ENCODE results near the gene RAI2. TPM values are rescaled to one million over a fixed set of nuclear protein-coding genes. Genes with fewer than 3 reads are reported as not detected.

Gene RAI2
- total RNA-seq, 4 donors from 2014 or later, result 24.4 to 35.3 (median 29.5) TPM

DNA sequence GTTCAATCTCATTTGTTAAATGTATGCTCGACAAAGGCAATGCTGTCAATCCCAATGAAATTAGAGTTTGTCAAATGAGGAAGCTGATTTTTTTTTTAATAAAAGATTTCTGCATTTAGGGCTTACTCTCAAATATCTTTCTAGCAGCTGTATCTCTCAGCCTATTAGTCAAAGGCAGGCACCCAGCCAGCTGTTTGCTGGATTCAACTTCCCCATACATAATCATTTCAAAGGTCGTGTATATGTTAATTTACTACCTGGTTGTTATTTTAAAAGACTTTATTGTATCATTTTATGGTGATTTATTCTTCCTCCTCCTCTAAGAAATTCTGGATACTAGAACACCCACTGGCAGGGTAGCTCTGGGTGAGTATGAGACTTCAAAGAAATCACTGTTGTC is 27.1 kb downstream of the RAI2 start:
- H3K27ac ChIP-seq (replicated peaks in 1 of 4), result no peak overlapping the region
- no peaks in the 10 kb centered on the region for H3K36me3 ChIP-seq

GRCh38 chrX:17831255-17831654 is 29.8 kb downstream of the RAI2 start:
- Histone ChIP-seq H3K4me1 (peaks cover 8 to 33% (median 20%) of the 10 kb centered on the region in 4 donors), H3K36me3 (no peaks in the 10 kb centered on the region), H3K4me3 (no peak overlapping the region), H3K27me3 (peaks cover 0 to 5% (median 0%) of the 10 kb centered on the region in 4 donors), H3K9me3 (no peaks in the 10 kb centered on the region), H3K27ac (replicated peaks in 1 of 4) (peak overlapping the region in 3 of 4 donors; percentile 50 to 71 (median 60))
- 66% methylated on average over 3 of the region's 3 CpGs for WGBS
- DNase-seq (ENCODE audit: extremely low spot score), result no peak
- TF ChIP-seq EP300 (IDR thresholded peaks at IDR 0.05) (no peak), POLR2A (IDR thresholded peaks at IDR 0.05; ENCODE audit: low read depth) (no peak), POLR2AphosphoS5 (IDR thresholded peaks at IDR 0.05) (no peak), CTCF (IDR thresholded peaks at IDR 0.05) (no peak)
- intact Hi-C loops (cut with DNase I), result no loop called here

More for the DNA sequence above, 27.1 kb downstream of the RAI2 start:
- no peak for DNase-seq (ENCODE audit: extremely low spot score)
- Histone ChIP-seq H3K27me3 (no peaks in the 10 kb centered on the region), H3K9me3 (no peaks in the 10 kb centered on the region), H3K4me1 (peaks cover 8 to 32% (median 22%) of the 10 kb centered on the region in 4 donors), H3K4me3 (no peak overlapping the region)
- TF ChIP-seq CTCF (IDR thresholded peaks at IDR 0.05) (no peak), POLR2AphosphoS5 (IDR thresholded peaks at IDR 0.05) (no peak), POLR2A (IDR thresholded peaks at IDR 0.05; ENCODE audit: low read depth) (no peak), EP300 (IDR thresholded peaks at IDR 0.05) (no peak)
- intact Hi-C loops (cut with DNase I), result no loop called here
- WGBS, result 41% methylated on average over 2 of the region's 2 CpGs

GRCh38 chrX:17830211-17830610 is 30.9 kb downstream of the RAI2 start:
- H3K27ac ChIP-seq (replicated peaks in 1 of 4), result peak overlapping the region; percentile 38 to 71 (median 55)
- intact Hi-C loops (cut with DNase I), result no loop called here
- WGBS, result 14% methylated on average over 1 of the region's 1 CpG
- no peak overlapping the region for H3K4me3 ChIP-seq
- H3K9me3 ChIP-seq, result no peaks in the 10 kb centered on the region
- H3K4me1 ChIP-seq, result peaks cover 8 to 33% (median 20%) of the 10 kb centered on the region in 4 donors
- no peak for DNase-seq (ENCODE audit: extremely low spot score)
- peaks cover 0 to 5% (median 0%) of the 10 kb centered on the region in 4 donors for H3K27me3 ChIP-seq
- TF ChIP-seq POLR2AphosphoS5 (IDR thresholded peaks at IDR 0.05) (no peak), EP300 (IDR thresholded peaks at IDR 0.05) (no peak), CTCF (IDR thresholded peaks at IDR 0.05) (no peak), POLR2A (IDR thresholded peaks at IDR 0.05; ENCODE audit: low read depth) (no peak)
- H3K36me3 ChIP-seq, result no peaks in the 10 kb centered on the region

DNA sequence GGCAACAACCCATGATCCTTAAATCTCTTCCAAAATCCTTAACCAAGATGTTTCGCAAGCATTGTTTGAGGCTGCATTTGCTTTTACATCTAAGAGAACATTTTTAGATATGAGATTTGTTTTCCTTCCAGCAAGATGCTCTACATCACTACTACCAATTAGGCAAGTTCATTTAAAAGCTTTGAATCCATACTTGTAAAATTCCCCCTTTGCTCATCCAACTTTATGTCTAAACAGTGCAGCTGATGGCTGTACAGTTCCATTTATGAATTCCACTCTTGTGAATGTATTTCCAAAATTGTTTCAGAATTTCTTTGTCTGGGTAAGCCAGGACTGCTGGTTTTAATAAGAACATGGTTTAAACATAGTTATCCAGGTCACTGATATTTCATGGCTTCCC is 31.5 kb downstream of the RAI2 start:
- TF ChIP-seq CTCF (IDR thresholded peaks at IDR 0.05), result no peak
- TF ChIP-seq POLR2AphosphoS5 (IDR thresholded peaks at IDR 0.05), result no peak
- TF ChIP-seq POLR2A (IDR thresholded peaks at IDR 0.05; ENCODE audit: low read depth), result no peak
- no peak for TF ChIP-seq EP300 (IDR thresholded peaks at IDR 0.05)
- H3K27ac ChIP-seq (replicated peaks in 1 of 4), result peak overlapping the region; percentile 38 to 71 (median 55)
- intact Hi-C loops (cut with DNase I), result no loop called here

DNA sequence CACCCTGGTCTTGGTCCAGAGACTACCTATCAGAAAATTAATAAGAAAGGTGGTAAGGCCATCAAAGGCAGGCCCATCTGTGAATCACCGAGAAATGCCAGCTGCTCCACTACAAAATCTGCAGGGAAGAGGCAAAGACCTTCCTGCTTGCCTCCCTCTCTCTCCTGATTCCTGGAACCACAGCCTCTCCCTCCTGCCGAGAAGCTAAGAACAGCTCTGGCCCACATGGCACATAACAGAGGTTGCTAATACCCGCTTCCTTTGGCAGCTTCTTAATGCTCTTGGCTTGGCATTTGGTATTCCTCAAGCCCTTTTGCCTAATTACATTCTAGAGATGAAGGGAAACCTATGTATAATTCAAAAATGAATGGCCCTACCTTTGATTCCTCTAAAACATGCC is 32.9 kb downstream of the RAI2 start:
- H3K27me3 ChIP-seq, result peaks cover 0 to 5% (median 0%) of the 10 kb centered on the region in 4 donors
- no peak for DNase-seq (ENCODE audit: extremely low spot score)
- no peaks in the 10 kb centered on the region for H3K36me3 ChIP-seq
- no peaks in the 10 kb centered on the region for H3K9me3 ChIP-seq
- H3K4me1 ChIP-seq, result peaks cover 8 to 33% (median 20%) of the 10 kb centered on the region in 4 donors
- WGBS, result 67% methylated on average over 3 of the region's 3 CpGs
- intact Hi-C loops (cut with DNase I), result no loop called here
- no peak overlapping the region for H3K4me3 ChIP-seq
- no peak overlapping the region for H3K27ac ChIP-seq (replicated peaks in 1 of 4)
- TF ChIP-seq POLR2A (IDR thresholded peaks at IDR 0.05; ENCODE audit: low read depth), result no peak
- TF ChIP-seq POLR2AphosphoS5 (IDR thresholded peaks at IDR 0.05), result no peak
- no peak for TF ChIP-seq EP300 (IDR thresholded peaks at IDR 0.05)
- TF ChIP-seq CTCF (IDR thresholded peaks at IDR 0.05), result no peak

More for the DNA sequence above, 31.5 kb downstream of the RAI2 start:
- no peaks in the 10 kb centered on the region for H3K36me3 ChIP-seq
- peaks cover 8 to 33% (median 20%) of the 10 kb centered on the region in 4 donors for H3K4me1 ChIP-seq
- H3K4me3 ChIP-seq, result no peak overlapping the region
- WGBS, result 83% methylated on average over 1 of the region's 1 CpG
- DNase-seq (ENCODE audit: extremely low spot score), result no peak
- no peaks in the 10 kb centered on the region for H3K9me3 ChIP-seq
- H3K27me3 ChIP-seq, result peaks cover 0 to 5% (median 0%) of the 10 kb centered on the region in 4 donors
